Measurements from ENCODE around the gene MPST.

MPST gene

GRCh38 chr22:37048133-37048532 is 28.6 kb downstream of the MPST start:
- DNase-seq = no peak

GRCh38 chr22:37049224-37049623 is 29.7 kb downstream of the MPST start:
- no peak for DNase-seq

GRCh38 chr22:37050913-37051312 is 31.4 kb downstream of the MPST start:
- DNase-seq = no peak

GRCh38 chr22:37051391-37052385 is 32.1 kb downstream of the MPST start, which contains the start of gene KCTD17:
Gene KCTD17, plus strand, starts transcription at chr22:37051742. Its CDS starts 19 bp downstream, at chr22:37051761.
- DNase-seq = peak; percentile 77

GRCh38 chr22:37052386-37053309 is 33.1 kb downstream of the MPST start:
- no peak for DNase-seq

- no peak for DNase-seq
Observed at GRCh38 chr22:37053310-37054055, 33.9 kb downstream of the MPST start.

- no peak for DNase-seq
Observed at GRCh38 chr22:37054056-37054395, 34.5 kb downstream of the MPST start.

- DNase-seq = no peak
Observed at GRCh38 chr22:37054600-37055365, 35.2 kb downstream of the MPST start.

GRCh38 chr22:37056246-37056645 is 36.7 kb downstream of the MPST start:
- no peak for DNase-seq

- DNase-seq = no peak
Observed at GRCh38 chr22:37057226-37057625, 37.7 kb downstream of the MPST start.

- no peak for DNase-seq
Observed at GRCh38 chr22:37057796-37058510, 38.4 kb downstream of the MPST start.

GRCh38 chr22:37058917-37059701 is 39.6 kb downstream of the MPST start:
- no peak for DNase-seq

GRCh38 chr22:37059876-37060449 is 40.4 kb downstream of the MPST start:
- no peak for DNase-seq

- no peak for DNase-seq
Observed at GRCh38 chr22:37060801-37061610, 41.5 kb downstream of the MPST start.

- no peak for DNase-seq
Observed at GRCh38 chr22:37061611-37062375, 42.3 kb downstream of the MPST start.

GRCh38 chr22:37062376-37062675 is 42.8 kb downstream of the MPST start:
- DNase-seq = no peak

- DNase-seq = no peak
Observed at GRCh38 chr22:37062702-37063381, 43.3 kb downstream of the MPST start.
